CD4-positive, alpha-beta T cell treated with Interleukin-15 for 4 hours (primary cell): Measurements from ENCODE around the gene PINK1.
A peak's percentile ranks its signal among the peaks of the same experiment; 100 is the strongest.
"Not testable (repeated sequence)": the region's sequence is repeated elsewhere in the genome, so short reads cannot be mapped to it uniquely, and the experiment has no call there.

Experiments used
- DNase-seq: peaks from one replicate; pipeline ENCODE4 v3.0.0-alpha.2; 2020; ENCODE audit warnings: low spot score

Gene PINK1

GRCh38 chr1:20645414-20645813 is 12.2 kb downstream of the PINK1 start:
- DNase-seq: no peak

- DNase-seq: no peak
Observed at GRCh38 chr1:20648438-20648837, 15.2 kb downstream of the PINK1 start.

GRCh38 chr1:20648946-20649345 is 15.7 kb downstream of the PINK1 start:
- DNase-seq: no peak

DNA sequence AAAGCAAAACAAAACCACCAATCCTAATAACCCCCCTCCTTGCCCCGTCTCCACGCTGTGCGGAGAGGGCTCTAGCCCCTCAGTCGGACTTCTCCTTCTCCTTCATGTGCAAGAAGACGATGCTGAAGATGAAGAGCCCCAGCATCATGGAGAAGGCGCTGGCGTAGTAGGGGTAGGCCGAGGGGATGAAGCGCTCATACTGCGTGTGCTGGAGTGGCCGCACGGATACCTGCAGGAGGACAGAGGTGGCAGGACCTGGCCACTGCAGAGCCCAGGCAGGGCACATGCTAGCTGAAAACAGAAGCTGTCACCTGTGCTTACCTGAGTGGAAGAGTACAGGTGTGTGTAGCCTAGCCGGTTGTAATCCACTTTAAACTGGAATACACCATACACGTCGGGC is 19.0 kb downstream of the PINK1 start:
- DNase-seq: no peak

GRCh38 chr1:20654104-20654690 is 20.9 kb downstream of the PINK1 start:
- DNase-seq: no peak

GRCh38 chr1:20657024-20657423 is 23.8 kb downstream of the PINK1 start:
- no peak for DNase-seq

DNA sequence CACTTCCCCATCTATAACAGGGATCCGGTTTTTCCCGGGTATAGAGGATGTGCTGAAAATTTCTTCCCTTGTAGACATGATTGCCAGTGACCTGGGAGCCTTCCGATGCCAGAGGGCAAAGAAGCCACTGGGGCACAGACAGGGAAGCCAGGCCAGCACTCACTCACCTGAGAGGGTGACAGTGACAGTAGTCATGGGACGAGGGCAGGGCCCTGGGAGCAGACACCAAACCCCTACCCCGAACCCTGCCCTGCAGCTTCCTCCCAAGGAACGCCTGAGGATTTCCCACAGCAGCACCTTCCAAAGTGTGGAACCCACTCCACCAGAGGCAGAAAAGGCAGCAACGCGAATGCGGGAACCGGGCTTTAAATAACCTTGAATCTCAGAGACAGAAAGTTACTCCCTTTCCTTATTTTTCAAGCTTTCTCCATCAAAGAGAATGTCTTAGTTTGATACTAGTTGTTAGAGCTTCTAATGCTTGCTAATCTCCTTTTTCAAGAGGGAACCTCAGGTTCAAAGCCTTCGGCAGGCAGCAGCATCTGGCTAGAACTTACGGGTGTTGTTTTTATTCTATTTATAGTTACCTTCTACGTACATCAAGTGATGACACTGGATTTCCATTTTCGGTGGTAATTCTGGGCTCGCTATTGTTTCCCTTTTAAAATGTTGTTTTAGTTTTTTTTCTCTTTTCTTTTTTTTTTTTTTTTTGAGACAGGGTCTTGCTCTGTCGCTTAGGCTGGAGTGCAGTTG is 25.1 kb downstream of the PINK1 start:
- DNase-seq: no peak

GRCh38 chr1:20660363-20660762 is 27.1 kb downstream of the PINK1 start:
- no peak for DNase-seq

- DNase-seq: no peak
Observed at GRCh38 chr1:20660847-20661206, 27.6 kb downstream of the PINK1 start.

- DNase-seq: peak; percentile 96
Observed at GRCh38 chr1:20661207-20662109, 28.2 kb downstream of the PINK1 start, which contains the start of gene DDOST. Gene DDOST (minus strand): TSS chr1:20661369. CDS start chr1:20661350, 19 bp downstream.

GRCh38 chr1:20662110-20662475 is 28.8 kb downstream of the PINK1 start:
- DNase-seq: no peak

- DNase-seq: no peak
Observed at GRCh38 chr1:20663365-20663764, 30.1 kb downstream of the PINK1 start.

DNA sequence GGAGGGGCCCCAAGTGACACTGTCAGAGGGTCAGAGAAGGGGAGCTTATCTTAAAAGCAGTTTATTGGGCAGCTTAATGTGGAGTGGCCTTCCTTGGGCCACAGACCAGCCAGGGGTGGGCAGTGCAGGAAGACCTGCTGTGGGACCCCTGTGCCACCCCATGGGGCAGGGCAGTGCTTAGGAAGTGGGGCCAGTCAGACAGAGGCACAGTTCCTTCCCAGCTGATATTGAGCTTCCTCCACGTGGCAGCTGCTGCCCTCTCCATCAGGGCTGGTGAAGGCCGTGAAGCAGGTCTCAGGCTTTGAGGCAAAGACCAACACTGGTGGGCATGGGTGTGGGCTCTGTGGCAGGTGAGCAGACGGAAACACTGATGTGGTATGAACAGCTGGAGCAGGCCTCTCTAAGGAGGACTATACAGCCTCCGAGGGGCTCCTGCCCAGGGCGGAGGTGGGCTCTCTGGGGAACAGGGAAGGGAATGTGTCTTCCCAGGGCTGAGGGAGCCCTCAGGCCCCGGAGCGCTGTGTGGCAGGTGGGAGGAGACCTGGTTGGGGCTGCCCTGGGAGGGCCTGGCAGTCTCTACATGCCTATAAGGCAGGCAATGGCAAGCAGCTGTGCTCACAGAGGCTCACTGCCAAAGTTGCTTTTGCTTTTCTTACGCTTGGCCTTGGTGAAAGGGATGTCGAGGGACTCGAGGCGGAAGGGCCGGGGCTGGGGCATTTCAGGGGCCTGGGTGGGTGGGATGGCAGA is 30.9 kb downstream of the PINK1 start:
- DNase-seq: no peak

GRCh38 chr1:20665726-20666125 is 32.5 kb downstream of the PINK1 start:
- DNase-seq: no peak

GRCh38 chr1:20666146-20666545 is 32.9 kb downstream of the PINK1 start:
- no peak for DNase-seq

DNA sequence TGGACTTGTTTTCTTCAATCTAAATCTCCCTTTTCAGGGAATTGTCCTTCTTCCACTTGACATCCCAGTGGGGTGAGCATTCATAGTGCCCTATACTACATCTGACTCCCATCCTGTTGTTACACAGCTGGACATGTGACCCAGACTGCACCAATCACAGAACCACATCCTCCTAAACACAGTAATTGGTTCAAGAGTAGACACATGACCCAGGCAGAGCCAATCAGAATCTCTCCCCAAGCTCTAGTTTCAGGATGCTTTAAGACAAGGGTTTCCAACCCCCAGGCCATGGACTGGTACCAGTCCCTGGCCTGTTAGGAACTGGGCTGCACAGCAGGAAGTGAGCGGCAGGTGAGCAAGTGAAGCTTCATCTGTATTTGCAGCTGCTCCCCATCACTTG is 33.5 kb downstream of the PINK1 start:
- DNase-seq: no peak

GRCh38 chr1:20668581-20668980 is 35.3 kb downstream of the PINK1 start:
- no peak for DNase-seq

DNA sequence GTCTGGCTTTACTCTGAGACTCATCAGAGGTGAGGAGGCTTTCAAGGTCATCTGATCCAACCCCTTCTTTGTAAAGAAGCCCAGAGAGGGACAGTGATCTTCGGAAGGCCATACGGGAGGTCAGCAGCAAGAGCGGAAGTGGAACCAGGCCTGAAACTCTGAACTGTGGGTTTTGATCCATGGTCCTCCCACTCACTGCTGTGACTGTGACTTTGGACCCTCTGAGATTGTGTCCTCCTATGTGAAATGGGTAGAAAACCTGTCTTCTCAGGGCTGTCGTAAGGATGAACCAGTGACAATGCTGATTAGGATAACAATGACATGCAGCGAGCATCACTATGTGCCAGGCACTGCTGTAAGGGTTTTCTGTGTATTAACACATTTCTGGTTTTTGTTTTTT is 37.7 kb downstream of the PINK1 start:
- no peak for DNase-seq

GRCh38 chr1:20672265-20672632 is 39.0 kb downstream of the PINK1 start:
- DNase-seq: no peak

DNA sequence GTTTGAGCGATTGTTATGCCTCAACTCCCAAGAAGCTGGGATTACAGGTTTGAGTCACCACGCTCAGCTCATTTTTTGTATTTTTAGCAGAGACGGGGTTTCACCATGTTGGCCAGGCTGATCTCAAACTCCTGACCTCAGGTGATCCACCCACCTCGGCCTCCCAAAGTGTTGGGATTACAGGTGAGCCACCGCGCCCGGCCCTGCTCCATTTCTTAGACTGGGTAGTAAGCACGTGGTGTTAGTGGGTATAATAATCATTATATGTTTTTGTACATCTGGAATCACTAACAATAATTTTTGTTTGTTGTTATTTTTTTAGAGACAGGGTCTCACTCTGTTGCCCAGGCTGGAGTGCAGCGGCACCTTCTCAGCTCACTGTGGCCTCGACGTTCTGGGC is 40.4 kb downstream of the PINK1 start:
- DNase-seq: not testable (repeated sequence)

GRCh38 chr1:20678599-20678998 is 45.3 kb downstream of the PINK1 start:
- DNase-seq: no peak

DNA sequence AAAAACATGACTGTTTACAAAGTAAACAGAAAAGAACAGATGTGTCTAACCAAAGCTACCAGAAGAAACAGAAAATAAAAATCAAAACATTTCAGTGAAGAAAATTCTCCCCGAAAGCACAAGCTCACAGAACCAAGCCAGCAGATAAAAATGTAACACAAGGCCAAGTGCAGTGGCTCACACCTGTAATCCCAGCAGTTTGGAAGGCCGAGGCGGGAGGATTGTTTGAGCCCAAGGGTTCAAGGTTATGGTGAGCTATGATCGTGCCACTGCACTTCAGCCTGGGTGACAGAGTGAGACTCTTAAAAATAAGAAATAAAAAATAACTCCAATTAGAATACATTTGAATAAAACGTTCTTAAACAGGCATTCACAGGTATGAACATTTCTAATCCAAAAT is 47.0 kb downstream of the PINK1 start:
- no peak for DNase-seq
